Measurements from ENCODE around the gene ISG20.
A peak's percentile ranks its signal among the peaks of the same experiment; 100 is the strongest.

GRCh38 chr15:88624156-88624970 lies 14.5 kb upstream of the ISG20 start:
- TF ChIP-seq, protein P1, sequence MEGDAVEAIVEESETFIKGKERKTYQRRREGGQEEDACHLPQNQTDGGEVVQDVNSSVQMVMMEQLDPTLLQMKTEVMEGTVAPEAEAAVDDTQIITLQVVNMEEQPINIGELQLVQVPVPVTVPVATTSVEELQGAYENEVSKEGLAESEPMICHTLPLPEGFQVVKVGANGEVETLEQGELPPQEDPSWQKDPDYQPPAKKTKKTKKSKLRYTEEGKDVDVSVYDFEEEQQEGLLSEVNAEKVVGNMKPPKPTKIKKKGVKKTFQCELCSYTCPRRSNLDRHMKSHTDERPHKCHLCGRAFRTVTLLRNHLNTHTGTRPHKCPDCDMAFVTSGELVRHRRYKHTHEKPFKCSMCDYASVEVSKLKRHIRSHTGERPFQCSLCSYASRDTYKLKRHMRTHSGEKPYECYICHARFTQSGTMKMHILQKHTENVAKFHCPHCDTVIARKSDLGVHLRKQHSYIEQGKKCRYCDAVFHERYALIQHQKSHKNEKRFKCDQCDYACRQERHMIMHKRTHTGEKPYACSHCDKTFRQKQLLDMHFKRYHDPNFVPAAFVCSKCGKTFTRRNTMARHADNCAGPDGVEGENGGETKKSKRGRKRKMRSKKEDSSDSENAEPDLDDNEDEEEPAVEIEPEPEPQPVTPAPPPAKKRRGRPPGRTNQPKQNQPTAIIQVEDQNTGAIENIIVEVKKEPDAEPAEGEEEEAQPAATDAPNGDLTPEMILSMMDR (IDR thresholded peaks at IDR 0.05; ENCODE audit: low read depth, low read length), result peak; percentile 66
- TF ChIP-seq EZH2phosphoT487 (IDR thresholded peaks at IDR 0.05; ENCODE audit: low read depth), result no peak
